ENCODE data around the gene DUOX1.

Gene DUOX1

GRCh38 chr15:45143056-45143455 lies 13.3 kb downstream of the DUOX1 start:
- TF ChIP-seq CTCF (IDR thresholded peaks at IDR 0.05), result no peak
- H3K4me1 ChIP-seq, result no peaks in the 10 kb centered on the region
- no peak overlapping the region for H3K4me3 ChIP-seq (ENCODE audit: low read depth, low read length)
- no peaks in the 10 kb centered on the region for H3K27me3 ChIP-seq (ENCODE audit: control insufficient read depth, insufficient read depth, low read length)
- H3K27ac ChIP-seq, result no peak overlapping the region
- H2AFZ ChIP-seq, result no peak overlapping the region
- H3K4me2 ChIP-seq (ENCODE audit: low read length), result no peak overlapping the region
- H3K79me2 ChIP-seq, result no peaks in the 10 kb centered on the region
- no peaks in the 10 kb centered on the region for H3K9me3 ChIP-seq (ENCODE audit: control insufficient read depth, low read length)
- H3K36me3 ChIP-seq (ENCODE audit: control insufficient read depth, insufficient read depth, low read length), result no peaks in the 10 kb centered on the region
- H3K9ac ChIP-seq, result no peak overlapping the region

GRCh38 chr15:45143946-45144345 lies 14.2 kb downstream of the DUOX1 start:
- no peaks in the 10 kb centered on the region for H3K36me3 ChIP-seq (ENCODE audit: control insufficient read depth, insufficient read depth, low read length)
- H3K27me3 ChIP-seq (ENCODE audit: control insufficient read depth, insufficient read depth, low read length), result no peaks in the 10 kb centered on the region
- no peak overlapping the region for H3K9ac ChIP-seq
- no peak overlapping the region for H3K27ac ChIP-seq
- no peak overlapping the region for H3K4me3 ChIP-seq (ENCODE audit: low read depth, low read length)
- H2AFZ ChIP-seq, result no peak overlapping the region
- no peak overlapping the region for H3K4me2 ChIP-seq (ENCODE audit: low read length)
- no peaks in the 10 kb centered on the region for H3K4me1 ChIP-seq
- no peak for TF ChIP-seq CTCF (IDR thresholded peaks at IDR 0.05)
- no peaks in the 10 kb centered on the region for H3K79me2 ChIP-seq
- no peaks in the 10 kb centered on the region for H3K9me3 ChIP-seq (ENCODE audit: control insufficient read depth, low read length)

GRCh38 chr15:45144775-45145174 lies 15.0 kb downstream of the DUOX1 start:
- no peak for TF ChIP-seq CTCF (IDR thresholded peaks at IDR 0.05)
- no peak overlapping the region for H3K4me3 ChIP-seq (ENCODE audit: low read depth, low read length)
- H3K9ac ChIP-seq, result no peak overlapping the region
- no peaks in the 10 kb centered on the region for H3K27me3 ChIP-seq (ENCODE audit: control insufficient read depth, insufficient read depth, low read length)
- no peak overlapping the region for H3K4me2 ChIP-seq (ENCODE audit: low read length)
- no peaks in the 10 kb centered on the region for H3K36me3 ChIP-seq (ENCODE audit: control insufficient read depth, insufficient read depth, low read length)
- no peaks in the 10 kb centered on the region for H3K79me2 ChIP-seq
- H2AFZ ChIP-seq, result no peak overlapping the region
- no peaks in the 10 kb centered on the region for H3K9me3 ChIP-seq (ENCODE audit: control insufficient read depth, low read length)
- H3K27ac ChIP-seq, result no peak overlapping the region
- no peaks in the 10 kb centered on the region for H3K4me1 ChIP-seq

GRCh38 chr15:45146405-45146804 lies 16.6 kb downstream of the DUOX1 start:
- no peaks in the 10 kb centered on the region for H3K27me3 ChIP-seq (ENCODE audit: control insufficient read depth, insufficient read depth, low read length)
- H3K9ac ChIP-seq, result no peak overlapping the region
- TF ChIP-seq CTCF (IDR thresholded peaks at IDR 0.05), result no peak
- no peak overlapping the region for H3K4me2 ChIP-seq (ENCODE audit: low read length)
- no peaks in the 10 kb centered on the region for H3K4me1 ChIP-seq
- H3K4me3 ChIP-seq (ENCODE audit: low read depth, low read length), result no peak overlapping the region
- H3K36me3 ChIP-seq (ENCODE audit: control insufficient read depth, insufficient read depth, low read length), result no peaks in the 10 kb centered on the region
- H3K9me3 ChIP-seq (ENCODE audit: control insufficient read depth, low read length), result no peaks in the 10 kb centered on the region
- H3K79me2 ChIP-seq, result no peaks in the 10 kb centered on the region
- H2AFZ ChIP-seq, result no peak overlapping the region
- H3K27ac ChIP-seq, result no peak overlapping the region

- no peak overlapping the region for H3K9ac ChIP-seq
- no peak overlapping the region for H3K4me2 ChIP-seq (ENCODE audit: low read length)
- H3K79me2 ChIP-seq, result no peaks in the 10 kb centered on the region
- no peak overlapping the region for H3K4me3 ChIP-seq (ENCODE audit: low read depth, low read length)
- no peaks in the 10 kb centered on the region for H3K36me3 ChIP-seq (ENCODE audit: control insufficient read depth, insufficient read depth, low read length)
- no peaks in the 10 kb centered on the region for H3K9me3 ChIP-seq (ENCODE audit: control insufficient read depth, low read length)
- no peaks in the 10 kb centered on the region for H3K4me1 ChIP-seq
- TF ChIP-seq CTCF (IDR thresholded peaks at IDR 0.05), result no peak
- H3K27ac ChIP-seq, result no peak overlapping the region
- no peak overlapping the region for H2AFZ ChIP-seq
- no peaks in the 10 kb centered on the region for H3K27me3 ChIP-seq (ENCODE audit: control insufficient read depth, insufficient read depth, low read length)
Observed at GRCh38 chr15:45147606-45148005, 17.8 kb downstream of the DUOX1 start.

Measured in parathyroid adenoma (tissue), 2 donors.